HCT116 (cell line): ENCODE measurements around the gene UNC80.

Experiments used
- CEBPB ChIP-seq: IDR thresholded peaks from 2 replicates; pipeline ENCODE4 v1.6.1; 2012; ENCODE audit warnings: low read depth
- CTCF ChIP-seq, 3 experiments: fragments of 200-600 bp in 1 of 3; sonication (generic) in 1 of 3; IDR thresholded peaks in 2 of 3; conservative IDR thresholded peaks in 1 of 3; 2 replicates each; pipeline ENCODE4 v1.5.1; 2012 to 2017; ENCODE audit warnings: low read depth in 2 of 3, low read length in 2 of 3, antibody characterized with exemption in 1 of 3, borderline replicate concordance in 1 of 3, control low read depth in 1 of 3, mild to moderate bottlenecking in 1 of 3, mixed read lengths in 1 of 3, mixed run types in 1 of 3, moderate library complexity in 1 of 3; ENCODE audit not compliant: insufficient read depth in 1 of 3
- EZH2 ChIP-seq: fragments of 200-600 bp; sonication (generic); IDR thresholded peaks from 2 replicates; pipeline ENCODE4 v1.6.1; 2017; ENCODE audit warnings: antibody characterized with exemption, mixed run types
- EZH2phosphoT487 ChIP-seq: fragments of 200-600 bp; IDR thresholded peaks from 2 replicates; pipeline ENCODE4 v1.6.1; 2018; ENCODE audit warnings: antibody characterized with exemption, borderline replicate concordance
- JUND ChIP-seq: IDR thresholded peaks from 2 replicates; pipeline ENCODE4 v1.6.1; 2012
- POLR2A ChIP-seq: IDR thresholded peaks from 2 replicates; pipeline ENCODE4 v1.7.0; 2011; ENCODE audit warnings: borderline replicate concordance; ENCODE audit not compliant: insufficient read depth, insufficient read length; ENCODE audit errors: extremely low read depth
- POLR2AphosphoS5 ChIP-seq: IDR thresholded peaks from 2 replicates; pipeline ENCODE4 v1.6.1; 2011; ENCODE audit warnings: mild to moderate bottlenecking, low read depth, low read length, moderate library complexity
- RAD21 ChIP-seq: IDR thresholded peaks from 2 replicates; pipeline ENCODE4 v1.6.1; 2012; ENCODE audit warnings: low read depth, mild to moderate bottlenecking
- SIN3A ChIP-seq: IDR thresholded peaks from 2 replicates; pipeline ENCODE4 v1.6.1; 2012; ENCODE audit warnings: low read depth
- TCF7L2 ChIP-seq: IDR thresholded peaks from 2 replicates; pipeline ENCODE4 v1.7.0; 2011; ENCODE audit warnings: borderline replicate concordance, inconsistent platforms; ENCODE audit not compliant: insufficient read depth, insufficient read length; ENCODE audit errors: extremely low read depth
- ZNF274 ChIP-seq: fragments of 200-500 bp; sonication (Bioruptor generic); IDR thresholded peaks from 2 replicates; pipeline ENCODE4 v1.6.1; 2014; ENCODE audit warnings: mild to moderate bottlenecking, low read depth, low read length, inconsistent platforms

- TF ChIP-seq POLR2A = no peak
- TF ChIP-seq CTCF (IDR thresholded peaks at IDR 0.05 in 2 of 3, conservative IDR thresholded peaks at IDR 0.05 in 1 of 3; ENCODE audit: borderline replicate concordance in 1 of 3, insufficient read depth in 1 of 3, low read depth in 2 of 3, low read length in 2 of 3) = no peak
- TF ChIP-seq EZH2 = no peak
- no peak for TF ChIP-seq POLR2AphosphoS5
- no peak for TF ChIP-seq JUND
- TF ChIP-seq ZNF274 = no peak
- no peak for TF ChIP-seq EZH2phosphoT487
- TF ChIP-seq SIN3A = no peak
- TF ChIP-seq CEBPB = no peak
- no peak for TF ChIP-seq RAD21
- no peak for TF ChIP-seq TCF7L2
Observed at GRCh38 chr2:209806318-209806717, 34.7 kb downstream of the UNC80 start.
